ENCODE measurements around the gene MAP3K21. TPM values are rescaled to one million over a fixed set of nuclear protein-coding genes. Genes with fewer than 3 reads are reported as not detected.
A peak's percentile ranks its signal among the peaks of the same experiment; 100 is the strongest.

The MAP3K21 gene
- total RNA-seq, 1 experiment from 2014 or later, result 8.7 TPM

DNA sequence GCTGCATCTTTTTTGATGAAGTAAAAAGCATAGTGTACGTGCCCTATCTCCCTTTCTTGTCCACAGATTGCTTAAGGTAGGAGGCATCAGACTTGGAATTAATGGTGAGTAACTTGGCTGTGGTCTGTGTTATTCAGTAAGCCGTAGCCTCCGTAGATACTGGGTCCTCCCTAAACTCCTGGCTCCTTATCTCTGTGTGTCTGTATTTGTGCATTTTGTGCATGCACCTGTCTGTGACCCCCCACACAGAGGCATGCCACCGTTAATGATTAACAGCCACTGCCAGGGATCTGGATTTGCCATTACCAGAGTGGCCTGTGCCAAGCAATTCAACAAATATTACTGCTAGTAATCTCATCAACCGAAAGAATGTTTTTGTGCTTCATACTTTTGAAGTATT lies 31.9 kb downstream of the MAP3K21 start:
- DNase-seq (ENCODE audit: low spot score), result no peak

GRCh38 chr1:233359905-233360304 lies 32.4 kb downstream of the MAP3K21 start:
- DNase-seq (ENCODE audit: low spot score), result no peak

DNA sequence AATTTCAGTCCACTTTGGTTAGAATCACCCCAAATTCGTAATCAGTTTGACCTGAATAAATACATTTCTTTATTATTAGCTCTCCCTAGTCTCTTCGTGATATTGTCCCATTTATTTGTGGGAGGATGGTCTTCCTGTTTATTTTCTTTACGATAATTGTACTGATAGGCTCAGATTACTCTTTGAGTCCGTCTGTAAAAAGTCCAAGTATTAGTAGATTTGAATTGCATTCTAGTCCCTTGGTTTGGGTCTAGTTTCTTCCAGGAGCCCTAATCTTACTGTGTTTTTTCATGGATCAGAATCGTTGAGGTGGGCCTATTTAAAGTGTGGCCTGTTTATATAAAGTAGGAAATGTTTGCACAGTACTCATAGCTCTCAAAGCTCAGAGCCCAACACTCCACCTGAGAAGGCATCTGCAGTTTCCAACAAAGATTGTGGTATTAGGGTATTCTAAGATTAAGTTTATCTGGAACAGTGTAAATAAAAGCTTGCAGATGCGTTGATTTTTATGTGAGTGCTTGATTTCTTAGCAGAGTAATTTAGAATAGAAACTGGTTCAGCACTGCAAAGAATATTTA lies 33.1 kb downstream of the MAP3K21 start:
- no peak for DNase-seq (ENCODE audit: low spot score)

DNA sequence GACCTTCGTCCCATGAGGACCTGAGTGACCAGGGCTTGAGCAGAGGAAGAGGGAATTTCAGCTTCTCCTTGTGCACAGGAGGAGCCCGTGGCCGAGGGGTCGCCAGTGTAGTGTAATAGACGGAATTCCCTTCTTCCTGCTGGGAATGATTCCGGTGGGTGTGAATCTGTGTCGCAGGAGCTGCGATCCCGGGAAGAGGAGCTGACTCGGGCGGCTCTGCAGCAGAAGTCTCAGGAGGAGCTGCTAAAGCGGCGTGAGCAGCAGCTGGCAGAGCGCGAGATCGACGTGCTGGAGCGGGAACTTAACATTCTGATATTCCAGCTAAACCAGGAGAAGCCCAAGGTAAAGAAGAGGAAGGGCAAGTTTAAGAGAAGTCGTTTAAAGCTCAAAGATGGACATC lies 34.4 kb downstream of the MAP3K21 start:
- DNase-seq (ENCODE audit: low spot score), result no peak

DNA sequence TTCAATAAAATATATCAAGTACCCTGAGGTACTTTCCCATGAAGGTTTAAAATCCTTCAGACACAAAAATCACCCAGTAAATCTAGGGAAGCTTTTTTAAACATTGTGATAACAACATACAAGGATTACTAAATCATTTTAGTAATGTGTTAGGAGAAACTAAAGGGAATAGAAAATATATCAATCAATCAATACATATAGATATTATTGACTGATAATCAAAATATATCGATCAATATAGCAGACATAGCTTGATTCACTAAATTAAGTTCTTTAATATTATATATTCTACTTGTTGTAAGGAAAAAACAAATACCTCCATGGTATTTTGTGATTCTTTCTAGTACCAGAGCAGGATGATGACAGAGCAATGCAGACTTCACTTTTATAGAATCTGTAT lies 35.2 kb downstream of the MAP3K21 start:
- DNase-seq (ENCODE audit: low spot score), result no peak

DNA sequence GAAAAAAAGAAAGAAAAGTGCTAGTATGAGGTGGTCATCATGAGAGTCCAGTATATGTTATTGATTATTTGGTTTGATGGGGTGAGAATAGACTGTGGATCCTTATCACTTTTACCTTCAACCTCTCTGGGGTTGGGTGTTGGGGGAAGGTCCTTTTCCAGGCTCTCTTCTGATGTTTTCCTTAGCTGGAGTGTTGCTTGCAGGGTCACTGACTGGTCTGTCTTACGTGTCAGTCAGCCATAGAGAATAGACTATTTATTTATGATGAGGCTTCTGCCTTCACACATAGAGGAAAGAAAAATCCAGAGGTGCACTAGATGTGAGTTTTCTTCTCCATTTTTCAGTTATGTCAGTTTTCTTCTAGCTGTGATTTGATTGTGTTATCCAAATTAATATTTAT lies 36.5 kb downstream of the MAP3K21 start:
- no peak for DNase-seq (ENCODE audit: low spot score)

DNA sequence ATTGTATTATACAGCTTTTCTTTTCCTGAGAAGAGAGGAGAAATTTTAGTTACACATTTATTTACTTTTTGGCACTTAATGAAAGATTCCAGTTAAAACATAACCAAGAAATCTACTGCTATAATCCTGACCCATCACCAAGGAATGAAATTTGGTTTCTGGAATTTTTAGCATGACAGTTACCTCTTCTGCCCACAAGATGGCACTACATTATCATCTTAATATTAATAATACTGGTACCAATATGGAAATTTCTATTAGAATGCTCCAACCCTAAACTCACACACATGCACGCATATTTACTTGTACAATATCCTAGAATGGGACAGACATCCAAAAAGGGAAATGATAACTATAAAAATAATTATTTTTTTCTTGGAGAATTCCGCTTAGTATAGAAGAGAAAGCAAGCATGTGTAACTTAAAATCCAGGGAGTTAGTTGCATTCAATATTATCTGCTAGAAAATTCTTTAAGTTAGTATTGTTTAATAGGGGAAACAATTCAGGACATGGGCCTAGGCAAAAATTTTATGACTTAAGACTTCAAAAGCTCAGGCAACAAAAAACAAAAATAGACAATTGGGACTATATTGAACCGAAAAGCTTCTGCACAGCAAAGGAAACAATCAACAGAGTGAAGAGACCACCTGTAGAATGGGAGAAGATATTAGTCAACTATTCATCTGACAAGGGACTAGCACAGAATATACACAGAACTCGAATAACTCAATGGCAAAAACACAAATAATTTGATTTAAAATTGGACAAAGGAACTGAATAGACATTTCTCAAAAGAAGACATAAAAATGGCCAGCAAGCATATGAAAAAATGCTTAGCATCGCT lies 37.4 kb downstream of the MAP3K21 start:
- DNase-seq (ENCODE audit: low spot score), result peak; percentile 26

DNA sequence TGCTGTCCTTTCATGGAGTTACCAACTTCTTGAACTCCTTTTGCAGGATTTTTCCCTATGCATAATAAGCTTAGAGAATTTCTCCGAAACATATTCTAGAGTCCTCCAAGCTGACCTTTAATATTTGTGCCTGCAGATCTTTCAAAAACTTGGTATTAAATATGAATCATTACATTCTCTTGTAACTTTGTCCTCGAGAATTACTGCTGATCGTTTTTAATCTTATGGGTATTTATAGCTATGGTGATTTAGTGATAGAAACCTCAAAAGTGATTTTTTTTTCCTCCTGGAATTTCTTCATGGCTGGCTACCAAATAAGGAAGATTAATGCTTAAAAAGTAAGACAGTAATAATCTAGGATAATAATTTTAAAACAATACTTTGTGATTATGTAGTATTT lies 39.1 kb downstream of the MAP3K21 start:
- DNase-seq (ENCODE audit: low spot score), result no peak

DNA sequence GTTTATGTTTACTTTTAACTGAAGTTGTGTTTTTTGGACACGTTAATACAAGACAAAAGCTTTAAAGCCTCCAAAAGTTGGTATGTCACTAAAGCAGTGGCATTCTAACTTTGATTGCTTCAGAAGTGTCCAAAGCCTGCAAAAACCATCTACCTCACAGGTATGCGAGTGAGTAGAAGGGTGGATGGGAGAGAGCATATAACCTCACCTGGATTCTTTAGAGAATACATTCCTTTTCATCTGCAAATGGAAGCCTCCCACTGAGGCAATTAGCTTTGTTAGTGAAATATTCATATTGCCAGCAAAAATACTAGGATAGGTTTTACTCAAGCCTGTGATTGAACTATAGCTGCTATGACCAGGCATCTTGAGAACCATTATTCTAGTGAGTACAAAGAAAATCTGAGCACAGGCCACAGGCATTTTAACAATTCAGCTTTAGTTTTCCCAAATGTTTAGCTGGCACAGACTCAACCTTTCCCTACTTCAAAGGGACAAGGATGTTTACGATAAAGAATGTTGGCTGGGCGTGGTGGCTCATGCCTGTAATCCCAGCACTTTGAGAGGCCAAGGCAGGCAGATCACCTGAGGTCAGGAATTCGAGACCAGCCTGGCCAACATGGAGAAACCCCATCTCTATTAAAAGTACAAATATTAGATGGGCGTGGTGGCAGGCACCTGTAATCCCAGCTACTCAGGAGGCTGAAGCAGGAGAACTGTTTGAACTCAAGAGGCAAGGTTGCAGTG lies 39.7 kb downstream of the MAP3K21 start:
- DNase-seq (ENCODE audit: low spot score), result peak; percentile 88

DNA sequence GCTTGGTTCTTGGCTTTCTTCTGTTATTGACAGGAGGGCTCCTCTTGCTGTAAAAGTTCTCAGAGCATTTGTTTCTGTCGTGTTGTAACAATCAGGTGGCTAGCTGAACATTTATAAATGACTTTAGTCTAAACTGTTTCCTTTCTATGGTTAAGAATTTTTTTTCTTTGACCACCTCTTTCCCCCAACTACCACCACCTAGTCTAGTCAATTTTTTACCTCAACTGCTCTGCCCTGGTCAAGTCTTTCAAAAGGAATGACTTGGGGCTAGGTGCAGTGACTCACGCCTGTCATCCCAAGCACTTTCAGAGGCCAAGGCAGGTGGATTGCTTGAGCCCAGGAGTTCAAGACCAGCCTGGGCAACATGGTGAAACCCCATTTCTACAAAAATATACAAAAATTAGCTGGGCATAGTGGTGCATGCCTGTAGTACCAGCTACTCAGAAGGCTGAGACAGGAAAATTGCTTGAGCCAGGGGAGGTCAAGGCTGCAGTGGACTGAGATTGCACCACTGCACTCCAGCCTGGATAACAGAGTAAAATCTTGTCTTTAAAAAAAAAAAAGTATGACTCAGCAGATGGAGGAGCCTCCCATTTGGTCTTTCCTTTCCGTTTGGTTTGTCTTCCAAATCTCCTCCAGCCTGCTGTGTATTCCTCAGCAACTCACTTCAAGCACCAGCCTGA lies 40.7 kb downstream of the MAP3K21 start:
- peak; percentile 61 for DNase-seq (ENCODE audit: low spot score)

GRCh38 chr1:233368789-233369130 lies 41.2 kb downstream of the MAP3K21 start:
- DNase-seq (ENCODE audit: low spot score), result no peak

DNA sequence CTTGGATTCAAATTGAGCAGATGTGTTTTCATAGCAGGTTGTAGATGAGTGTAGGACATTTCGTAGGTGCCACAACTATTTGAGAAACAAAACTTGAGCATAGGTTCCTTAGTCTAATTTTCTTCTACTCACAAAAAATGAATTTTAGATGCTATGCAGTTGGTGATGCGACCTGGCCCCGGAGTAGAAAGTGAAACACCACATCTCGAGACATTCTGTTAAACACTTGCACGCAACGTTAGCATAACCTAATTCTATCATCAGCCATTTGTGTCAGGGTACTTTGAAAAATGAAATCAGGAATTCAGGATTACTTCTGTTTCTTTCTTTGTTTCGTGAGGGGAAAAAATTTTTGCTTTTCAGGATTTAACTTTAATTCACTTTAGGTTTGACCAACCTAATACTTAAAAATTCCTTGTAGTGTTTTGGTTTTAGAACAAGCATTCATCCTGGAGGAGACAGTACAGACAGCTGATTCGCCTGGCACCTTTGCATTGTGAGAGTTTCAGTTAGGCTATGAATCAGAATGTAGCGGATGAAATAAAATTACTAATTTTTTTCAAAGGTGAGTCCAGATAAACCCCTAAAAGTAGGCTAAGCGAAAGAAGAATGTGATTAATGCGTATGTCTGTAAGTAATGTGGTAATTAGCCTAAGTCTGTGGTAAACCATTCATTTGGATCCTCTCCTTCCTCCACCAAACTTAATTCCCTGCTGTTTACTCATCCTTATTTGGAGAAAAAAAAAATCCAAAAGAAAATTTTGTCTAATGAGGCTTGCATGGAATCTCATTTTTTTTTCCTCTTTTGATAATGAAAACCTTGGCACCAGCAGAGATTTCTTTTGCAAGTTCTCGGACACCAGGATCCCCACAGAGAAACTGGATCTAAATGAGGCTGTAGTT lies 44.9 kb downstream of the MAP3K21 start:
- peak; percentile 64 for DNase-seq (ENCODE audit: low spot score)

- DNase-seq (ENCODE audit: low spot score), result peak; percentile 39
These were observed 45.7 kb downstream of the MAP3K21 start for GRCh38 chr1:233373226-233373625.

- no peak for DNase-seq (ENCODE audit: low spot score)
These were observed 48.1 kb downstream of the MAP3K21 start for GRCh38 chr1:233375653-233376052.

- no peak for DNase-seq (ENCODE audit: low spot score)
These were observed 49.0 kb downstream of the MAP3K21 start for GRCh38 chr1:233376382-233377110.

GRCh38 chr1:233379869-233380438 lies 52.4 kb downstream of the MAP3K21 start:
- no peak for DNase-seq (ENCODE audit: low spot score)

- DNase-seq (ENCODE audit: low spot score), result no peak
These were observed 54.3 kb downstream of the MAP3K21 start for GRCh38 chr1:233381806-233382205.

DNA sequence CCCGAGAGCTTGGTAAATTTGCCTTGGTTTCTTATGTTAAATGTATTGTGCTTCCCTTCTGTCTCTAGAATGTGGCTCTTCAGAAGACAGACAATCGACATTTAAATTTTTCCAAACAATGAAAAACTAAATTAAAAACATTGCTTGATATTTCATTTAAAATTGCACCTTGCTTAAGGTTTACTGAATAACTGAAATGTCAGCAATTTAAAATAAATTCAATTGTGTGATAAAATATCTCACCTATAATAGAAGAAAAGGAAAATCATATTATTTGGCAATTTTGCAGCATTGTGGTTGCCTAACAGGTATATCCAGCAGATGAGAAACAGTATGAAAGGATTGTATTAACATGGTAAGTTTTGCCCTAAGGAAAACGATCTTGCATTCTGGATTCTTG lies 56.5 kb downstream of the MAP3K21 start:
- DNase-seq (ENCODE audit: low spot score), result no peak

DNA sequence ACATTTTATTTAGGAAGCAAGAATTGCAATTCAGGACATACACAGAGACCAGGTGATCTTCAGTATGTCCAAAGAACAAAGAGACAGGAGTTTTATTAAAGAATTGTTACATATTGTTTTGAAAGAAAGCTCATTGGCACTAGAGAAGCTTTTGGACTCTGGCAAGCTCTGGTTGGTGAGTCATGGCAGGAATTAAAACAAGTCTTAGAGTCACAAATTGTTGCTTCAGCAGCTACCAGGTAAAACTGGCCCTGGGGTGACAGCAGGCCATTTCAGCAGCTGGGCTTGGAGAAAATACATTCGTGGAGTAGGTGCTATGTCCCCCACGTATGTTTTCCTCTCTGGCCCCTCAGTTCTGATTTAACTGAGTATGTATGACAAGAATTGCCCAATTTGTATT lies 58.8 kb downstream of the MAP3K21 start:
- no peak for DNase-seq (ENCODE audit: low spot score)

DNA sequence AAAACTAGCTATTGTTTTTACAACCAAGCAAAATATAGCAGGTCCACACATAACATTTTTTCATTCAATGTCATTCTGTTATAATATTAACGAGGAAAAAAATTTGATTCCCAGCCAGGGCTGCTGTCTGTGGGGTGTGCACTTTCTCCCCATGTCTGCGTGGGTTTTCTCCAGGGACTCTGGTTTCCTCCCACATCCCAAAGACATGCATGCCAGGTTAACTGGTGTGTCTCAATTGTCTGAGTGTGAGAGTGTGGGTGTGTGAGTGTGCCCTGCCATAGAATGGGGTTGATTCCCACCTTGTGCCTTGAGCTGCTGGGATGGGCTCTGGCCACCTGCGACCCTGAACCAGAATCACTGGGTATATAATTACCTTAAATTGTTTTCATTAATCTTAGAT lies 60.1 kb downstream of the MAP3K21 start:
- DNase-seq (ENCODE audit: low spot score), result no peak

Data from A172 (cell line).